PC-3 (cell line): ENCODE measurements around the gene ZNF479. TPM values are rescaled to one million over a fixed set of nuclear protein-coding genes. Genes with fewer than 3 reads are reported as not detected.
"Not testable (repeated sequence)": the region's sequence is repeated elsewhere in the genome, so short reads cannot be mapped to it uniquely, and the experiment has no call there.

ENCODE experiments used
- ATAC-seq: fragments of 200-7000 bp; cut with Tn5 transposase; 2 replicates; pipeline ENCODE4 v1.9.1; 2020; ENCODE audit warnings: mild to moderate bottlenecking, moderate library complexity
- BruUV-seq: library from RNA; stranded (reverse); fragments of 400-500 nt; replicated peaks from 2 replicates; lab custom pipeline; 2021; lab: Mats Ljungman, UMichigan
- CTCF ChIA-PET: fragments of 300-600 bp; sonication (Branson Sonifier 250); formaldehyde crosslinking; loops from one replicate; lab custom pipeline; 2022; ENCODE audit warnings: antibody characterized with exemption; lab: Charles Lee
- POLR2A ChIA-PET: fragments of 300-600 bp; sonication (Branson Sonifier 250); formaldehyde crosslinking; loops from one replicate; lab custom pipeline; 2022; ENCODE audit warnings: antibody characterized with exemption; ENCODE audit not compliant: unreplicated experiment; lab: Charles Lee
- DNase-seq: peaks from one replicate; pipeline ENCODE4 v3.0.0-alpha.2; 2015
- H2AFZ ChIP-seq: fragments of 300-600 bp; sonication (generic); 2 replicates; pipeline ENCODE4 v1.6.0; 2016; ENCODE audit warnings: antibody characterized with exemption, low read length
- H3F3A ChIP-seq: fragments of 300-600 bp; sonication (generic); one replicate; pipeline ENCODE4 v1.6.0; 2017; ENCODE audit warnings: antibody characterized with exemption, low read length, control low read depth, mild to moderate bottlenecking; ENCODE audit not compliant: unreplicated experiment
- H3K27ac ChIP-seq: fragments of 300-600 bp; sonication (generic); 2 replicates; pipeline ENCODE4 v1.5.1; 2016; ENCODE audit warnings: mild to moderate bottlenecking, low read length
- H3K27me3 ChIP-seq: fragments of 300-600 bp; sonication (generic); 2 replicates; pipeline ENCODE4 v1.6.1; 2016; ENCODE audit warnings: low read length, mixed read lengths
- H3K36me3 ChIP-seq: fragments of 300-600 bp; sonication (generic); 2 replicates; pipeline ENCODE4 v1.6.1; 2016; ENCODE audit warnings: low read depth, mixed run types, low read length, mixed read lengths
- H3K4me1 ChIP-seq: fragments of 300-600 bp; sonication (generic); 2 replicates; pipeline ENCODE4 v1.5.1; 2016; ENCODE audit warnings: low read length; ENCODE audit not compliant: insufficient read depth
- H3K4me2 ChIP-seq: fragments of 300-600 bp; sonication (generic); 2 replicates; pipeline ENCODE4 v1.6.0; 2016; ENCODE audit warnings: low read length
- H3K4me3 ChIP-seq: fragments of 300-600 bp; sonication (generic); 2 replicates; pipeline ENCODE4 v1.5.1; 2016; ENCODE audit warnings: mild to moderate bottlenecking, low read length, mixed read lengths
- H3K79me2 ChIP-seq: fragments of 300-600 bp; sonication (generic); 2 replicates; pipeline ENCODE4 v1.6.1; 2017; ENCODE audit warnings: low read length, mixed read lengths
- H3K9ac ChIP-seq: fragments of 300-600 bp; sonication (generic); 2 replicates; pipeline ENCODE4 v1.6.0; 2016; ENCODE audit warnings: mild to moderate bottlenecking, low read length
- H3K9me2 ChIP-seq: fragments of 300-600 bp; sonication (generic); replicated peaks from 2 replicates; pipeline ENCODE4 v1.6.1; 2016; ENCODE audit warnings: mixed run types, low read length, mixed read lengths
- H3K9me3 ChIP-seq: fragments of 300-600 bp; sonication (generic); 2 replicates; pipeline ENCODE4 v1.6.1; 2016; ENCODE audit warnings: low read length, mixed read lengths
- H4K20me1 ChIP-seq: fragments of 300-600 bp; sonication (generic); 2 replicates; pipeline ENCODE4 v1.6.1; 2016; ENCODE audit warnings: low read length, mixed read lengths
- EZH2 ChIP-seq: fragments of 300-600 bp; sonication (generic); IDR thresholded peaks from one replicate; pipeline ENCODE4 v1.6.1; 2017; ENCODE audit warnings: antibody characterized with exemption, mild to moderate bottlenecking, low read length; ENCODE audit not compliant: unreplicated experiment
- EZH2phosphoT487 ChIP-seq: fragments of 300-600 bp; sonication (generic); IDR thresholded peaks from 2 replicates; pipeline ENCODE4 v1.6.1; 2018; ENCODE audit warnings: mild to moderate bottlenecking, antibody characterized with exemption, low read length, borderline replicate concordance
- intact Hi-C: fragments of 100-400 bp; cut with micrococcal nuclease; formaldehyde crosslinking; loops from 2 replicates; pipeline ENCODE4 v1.9.0; 2023
- total RNA-seq: library from RNA; depleted of rRNA; stranded (reverse); fragments of >200 nt; gene quantifications from 2 replicates; pipeline ENCODE4 v1.2.3, GENCODE V29; 2014
- TF ChIP-seq, protein P1 (sequence below): fragments of 300-600 bp; sonication (generic); conservative IDR thresholded peaks from 2 replicates; pipeline ENCODE4 v1.5.1; 2017; ENCODE audit warnings: antibody characterized with exemption, low read depth, mild to moderate bottlenecking, low read length

ZNF479 gene
- total RNA-seq, 1 experiment from 2014 or later, result not detected

- intact Hi-C loops, result no loop called here
- Histone ChIP-seq H3K27ac (no peak overlapping the region), H2AFZ (no peak overlapping the region), H3K9me2 (no peaks in the 10 kb centered on the region), H3K9ac (no peak overlapping the region), H3K4me3 (no peak overlapping the region), H3F3A (no peaks in the 10 kb centered on the region), H4K20me1 (no peaks in the 10 kb centered on the region), H3K36me3 (no peaks in the 10 kb centered on the region), H3K4me1 (no peaks in the 10 kb centered on the region), H3K9me3 (no peaks in the 10 kb centered on the region), H3K79me2 (no peaks in the 10 kb centered on the region), H3K27me3 (no peaks in the 10 kb centered on the region), H3K4me2 (no peak overlapping the region)
- TF ChIP-seq EZH2 (no peak), EZH2phosphoT487 (no peak)
- TF ChIP-seq, protein P1, sequence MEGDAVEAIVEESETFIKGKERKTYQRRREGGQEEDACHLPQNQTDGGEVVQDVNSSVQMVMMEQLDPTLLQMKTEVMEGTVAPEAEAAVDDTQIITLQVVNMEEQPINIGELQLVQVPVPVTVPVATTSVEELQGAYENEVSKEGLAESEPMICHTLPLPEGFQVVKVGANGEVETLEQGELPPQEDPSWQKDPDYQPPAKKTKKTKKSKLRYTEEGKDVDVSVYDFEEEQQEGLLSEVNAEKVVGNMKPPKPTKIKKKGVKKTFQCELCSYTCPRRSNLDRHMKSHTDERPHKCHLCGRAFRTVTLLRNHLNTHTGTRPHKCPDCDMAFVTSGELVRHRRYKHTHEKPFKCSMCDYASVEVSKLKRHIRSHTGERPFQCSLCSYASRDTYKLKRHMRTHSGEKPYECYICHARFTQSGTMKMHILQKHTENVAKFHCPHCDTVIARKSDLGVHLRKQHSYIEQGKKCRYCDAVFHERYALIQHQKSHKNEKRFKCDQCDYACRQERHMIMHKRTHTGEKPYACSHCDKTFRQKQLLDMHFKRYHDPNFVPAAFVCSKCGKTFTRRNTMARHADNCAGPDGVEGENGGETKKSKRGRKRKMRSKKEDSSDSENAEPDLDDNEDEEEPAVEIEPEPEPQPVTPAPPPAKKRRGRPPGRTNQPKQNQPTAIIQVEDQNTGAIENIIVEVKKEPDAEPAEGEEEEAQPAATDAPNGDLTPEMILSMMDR, result no peak
- BruUV-seq, result no TSS peak
- DNase-seq (no peak), ATAC-seq (no peak)
- POLR2A ChIA-PET, result no interaction called here
- CTCF ChIA-PET, result no interaction called here
Observed at GRCh38 chr7:57176928-57177635, 44.8 kb upstream of the ZNF479 start.

- TF ChIP-seq EZH2 (no peak), EZH2phosphoT487 (no peak)
- TF ChIP-seq, protein P1, result no peak
- Histone ChIP-seq H3K27ac (no peak overlapping the region), H3K4me3 (no peak overlapping the region), H3F3A (no peaks in the 10 kb centered on the region), H3K9me3 (peaks cover 24% of the 10 kb centered on the region), H3K4me1 (no peaks in the 10 kb centered on the region), H4K20me1 (no peaks in the 10 kb centered on the region), H3K79me2 (no peaks in the 10 kb centered on the region), H3K9ac (no peak overlapping the region), H3K4me2 (no peak overlapping the region), H2AFZ (no peak overlapping the region), H3K9me2 (no peaks in the 10 kb centered on the region), H3K36me3 (no peaks in the 10 kb centered on the region), H3K27me3 (no peaks in the 10 kb centered on the region)
- DNase-seq, result no peak
- ChIA-PET POLR2A (no interaction called here), CTCF (no interaction called here)
- intact Hi-C loops, result no loop called here
- no peak for ATAC-seq
- BruUV-seq, result no TSS peak
Observed at GRCh38 chr7:57165285-57165899, 33.2 kb upstream of the ZNF479 start.

- POLR2A ChIA-PET, CTCF ChIA-PET, H3K9me2 ChIP-seq, H3F3A ChIP-seq, H3K9ac ChIP-seq, H3K4me2 ChIP-seq, H3K36me3 ChIP-seq, H2AFZ ChIP-seq, intact Hi-C loops, H3K27ac ChIP-seq, H3K4me1 ChIP-seq, ATAC-seq, DNase-seq, H3K79me2 ChIP-seq, H3K27me3 ChIP-seq, H3K9me3 ChIP-seq, BruUV-seq, H4K20me1 ChIP-seq, H3K4me3 ChIP-seq: not testable (repeated sequence)
Observed at GRCh38 chr7:57120123-57120784, 12.0 kb downstream of the ZNF479 start.
